Stimulated activated CD4-positive, alpha-beta T cell treated with anti-CD3 and anti-CD28 coated beads, Interleukin-12 subunit alpha, Interleukin-12 subunit beta, amount 100 ng/mL, for 24 hours (primary cell): ENCODE results near the gene LANCL1.

Source experiments
- DNase-seq, 2 experiments: peaks; one replicate each; pipeline ENCODE4 v3.0.0-alpha.2; 2020; ENCODE audit warnings: low read depth in 2 of 2

The LANCL1 gene

GRCh38 chr2:210392469-210392881, 84.1 kb downstream of the LANCL1 start:
- no peak for DNase-seq

- no peak for DNase-seq
These were observed 86.7 kb downstream of the LANCL1 start for GRCh38 chr2:210389856-210390255.

- DNase-seq = no peak
These were observed 88.4 kb downstream of the LANCL1 start for GRCh38 chr2:210388148-210388547.

- no peak for DNase-seq
These were observed 89.5 kb downstream of the LANCL1 start for GRCh38 chr2:210387074-210387473.
